SK-N-SH treated with all-trans-retinoic acid at 6 μM for 48 hours (cell line): Measurements from ENCODE around the gene ZNF624.
"Not testable (repeated sequence)": the region's sequence is repeated elsewhere in the genome, so short reads cannot be mapped to it uniquely, and the experiment has no call there.

ENCODE experiments used
- ZFP3 ChIP-seq: fragments of 250-450 bp; sonication (Bioruptor Pico); IDR thresholded peaks from 2 replicates; pipeline ENCODE4 v1.5.0; 2020; ENCODE audit warnings: mild to moderate bottlenecking, moderate library complexity
- ZFP30 ChIP-seq: fragments of 450-650 bp; formaldehyde crosslinking; IDR thresholded peaks from 2 replicates; pipeline ENCODE4 v1.5.0; 2022; ENCODE audit warnings: mild to moderate bottlenecking, moderate library complexity
- ZNF8 ChIP-seq: fragments of 450-650 bp; formaldehyde crosslinking; IDR thresholded peaks from 2 replicates; pipeline ENCODE4 v1.5.0; 2020; ENCODE audit warnings: mild to moderate bottlenecking, moderate library complexity
- TF ChIP-seq, protein P1 (sequence below): fragments of 250-450 bp; sonication (Bioruptor Pico); IDR thresholded peaks from 2 replicates; pipeline ENCODE4 v1.8.0; 2021; ENCODE audit warnings: low read depth, mild to moderate bottlenecking, moderate library complexity, borderline replicate concordance
- TF ChIP-seq, protein P2 (sequence below): fragments of 250-450 bp; sonication (Bioruptor Pico); IDR thresholded peaks from 2 replicates; pipeline ENCODE4 v1.8.0; 2020; ENCODE audit warnings: mild to moderate bottlenecking, moderate library complexity, borderline replicate concordance

DNA sequence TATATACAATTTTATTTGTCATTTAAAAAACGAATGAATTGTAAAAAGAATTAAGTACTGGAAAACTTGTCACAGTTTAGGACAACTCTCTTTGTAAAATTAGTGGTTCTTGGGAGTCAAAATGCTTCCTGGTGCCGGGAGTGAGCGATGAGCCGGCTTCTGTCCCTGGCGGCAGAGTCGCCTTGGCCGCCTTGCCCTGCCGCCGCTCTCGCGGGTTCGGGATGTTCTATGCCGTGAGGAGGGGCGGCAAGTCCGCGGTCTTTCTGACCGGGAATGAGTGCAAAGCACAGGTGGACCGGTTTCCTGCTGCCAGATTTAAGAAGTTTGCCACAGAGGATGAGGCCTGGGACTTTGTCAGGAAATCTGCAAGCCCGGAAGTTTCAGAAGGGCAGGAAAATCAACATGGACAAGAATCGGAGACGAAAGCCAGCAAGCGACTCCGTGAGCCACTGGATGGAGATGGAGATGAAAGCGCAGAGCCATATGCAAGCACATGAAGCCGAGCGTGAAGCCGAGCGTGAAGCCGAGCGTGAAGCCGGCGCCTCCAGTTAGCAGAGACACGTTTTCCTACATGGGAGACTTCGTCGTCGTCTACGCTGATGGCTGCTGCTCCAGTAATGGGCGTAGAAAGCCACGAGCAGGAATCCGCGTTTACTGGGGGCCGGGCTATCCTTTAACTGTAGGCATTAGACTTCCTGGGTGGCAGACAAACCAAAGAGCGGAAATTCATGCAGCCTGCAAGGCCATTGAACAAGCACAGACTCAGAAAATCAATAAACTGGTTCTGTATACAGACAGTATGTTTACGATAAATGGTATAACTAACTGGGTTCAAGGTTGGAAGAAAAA, 29.9 kb upstream of the ZNF624 start:
- not testable (repeated sequence) for TF ChIP-seq ZFP3 (CRISPR knock-in tag); ZNF8 (CRISPR knock-in tag); ZFP30
- TF ChIP-seq, protein P1, sequence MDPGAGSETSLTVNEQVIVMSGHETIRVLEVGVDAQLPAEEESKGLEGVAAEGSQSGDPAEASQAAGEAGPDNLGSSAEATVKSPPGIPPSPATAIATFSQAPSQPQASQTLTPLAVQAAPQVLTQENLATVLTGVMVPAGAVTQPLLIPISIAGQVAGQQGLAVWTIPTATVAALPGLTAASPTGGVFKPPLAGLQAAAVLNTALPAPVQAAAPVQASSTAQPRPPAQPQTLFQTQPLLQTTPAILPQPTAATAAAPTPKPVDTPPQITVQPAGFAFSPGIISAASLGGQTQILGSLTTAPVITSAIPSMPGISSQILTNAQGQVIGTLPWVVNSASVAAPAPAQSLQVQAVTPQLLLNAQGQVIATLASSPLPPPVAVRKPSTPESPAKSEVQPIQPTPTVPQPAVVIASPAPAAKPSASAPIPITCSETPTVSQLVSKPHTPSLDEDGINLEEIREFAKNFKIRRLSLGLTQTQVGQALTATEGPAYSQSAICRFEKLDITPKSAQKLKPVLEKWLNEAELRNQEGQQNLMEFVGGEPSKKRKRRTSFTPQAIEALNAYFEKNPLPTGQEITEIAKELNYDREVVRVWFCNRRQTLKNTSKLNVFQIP (CRISPR knock-in tag) = not testable (repeated sequence)
- TF ChIP-seq, protein P2, sequence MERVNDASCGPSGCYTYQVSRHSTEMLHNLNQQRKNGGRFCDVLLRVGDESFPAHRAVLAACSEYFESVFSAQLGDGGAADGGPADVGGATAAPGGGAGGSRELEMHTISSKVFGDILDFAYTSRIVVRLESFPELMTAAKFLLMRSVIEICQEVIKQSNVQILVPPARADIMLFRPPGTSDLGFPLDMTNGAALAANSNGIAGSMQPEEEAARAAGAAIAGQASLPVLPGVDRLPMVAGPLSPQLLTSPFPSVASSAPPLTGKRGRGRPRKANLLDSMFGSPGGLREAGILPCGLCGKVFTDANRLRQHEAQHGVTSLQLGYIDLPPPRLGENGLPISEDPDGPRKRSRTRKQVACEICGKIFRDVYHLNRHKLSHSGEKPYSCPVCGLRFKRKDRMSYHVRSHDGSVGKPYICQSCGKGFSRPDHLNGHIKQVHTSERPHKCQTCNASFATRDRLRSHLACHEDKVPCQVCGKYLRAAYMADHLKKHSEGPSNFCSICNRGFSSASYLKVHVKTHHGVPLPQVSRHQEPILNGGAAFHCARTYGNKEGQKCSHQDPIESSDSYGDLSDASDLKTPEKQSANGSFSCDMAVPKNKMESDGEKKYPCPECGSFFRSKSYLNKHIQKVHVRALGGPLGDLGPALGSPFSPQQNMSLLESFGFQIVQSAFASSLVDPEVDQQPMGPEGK (CRISPR knock-in tag) = not testable (repeated sequence)
